HCT116 (cell line): ENCODE measurements around the gene VAV2. TPM values are rescaled to one million over a fixed set of nuclear protein-coding genes. Genes with fewer than 3 reads are reported as not detected.

Source experiments
- ATAC-seq: fragments of 200-7000 bp; cut with Tn5 transposase; 2 replicates; pipeline ENCODE4 v1.9.1; 2020; ENCODE audit warnings: mild to moderate bottlenecking, moderate library complexity
- BruUV-seq: library from RNA; stranded (reverse); fragments of 400-500 nt; replicated peaks from 2 replicates; lab custom pipeline; 2021; lab: Mats Ljungman, UMichigan
- CTCF ChIA-PET: fragments of 300-600 bp; sonication (Branson Sonifier 250); formaldehyde crosslinking; loops from one replicate; lab custom pipeline; 2021; ENCODE audit warnings: antibody characterized with exemption; lab: Charles Lee
- POLR2A ChIA-PET: fragments of 300-600, 350-600 bp; sonication (Branson Sonifier 250); formaldehyde crosslinking; loops from one replicate; lab custom pipeline; 2021; ENCODE audit warnings: antibody characterized with exemption; lab: Charles Lee
- RAD21 ChIA-PET, 2 experiments: fragments of 300-600 bp; sonication (Branson Sonifier 250); formaldehyde crosslinking; loops; one replicate each; lab custom pipeline; 2023; ENCODE audit warnings: low total read pairs in 2 of 2; ENCODE audit not compliant: uncharacterized antibody in 2 of 2, unreplicated experiment in 2 of 2, low non-redundant PET in 1 of 2; lab: Charles Lee
- DNase-seq: peaks from one replicate; pipeline ENCODE4 v3.0.0-alpha.2; 2010; ENCODE audit warnings: low read depth, low spot score
- H2AFZ ChIP-seq: fragments of 200-600 bp; shearing (Covaris generic), sonication (generic); 2 replicates; pipeline ENCODE4 v1.6.1; 2017; ENCODE audit warnings: low read depth, mixed run types, mixed read lengths, antibody characterized with exemption, low read length; ENCODE audit not compliant: poor library complexity, severe bottlenecking
- H3K27ac ChIP-seq: 2 replicates; pipeline ENCODE4 v1.5.1; 2012; ENCODE audit warnings: low read depth, low read length
- H3K27me3 ChIP-seq: fragments of 200-600 bp; sonication (generic); 2 replicates; pipeline ENCODE4 v1.6.1; 2016; ENCODE audit warnings: mixed run types, low read length, mixed read lengths; ENCODE audit not compliant: insufficient read depth
- H3K36me3 ChIP-seq, 2 experiments: fragments of 200-500 bp in 1 of 2; fragments of 200-600 bp in 1 of 2; sonication (Bioruptor generic) in 1 of 2; sonication (generic) in 1 of 2; 2 replicates each; pipeline versions ENCODE4 v1.5.1 to v1.6.1; 2014 to 2016; ENCODE audit warnings: low read length in 2 of 2, inconsistent platforms in 1 of 2, mixed read lengths in 1 of 2, mixed run types in 1 of 2; ENCODE audit not compliant: insufficient read depth in 2 of 2, control insufficient read depth in 1 of 2
- H3K4me1 ChIP-seq, 2 experiments: fragments of 200-600 bp in 1 of 2; sonication (generic) in 1 of 2; 2 replicates each; pipeline versions ENCODE4 v1.5.1 to v1.6.1; 2012 to 2017; ENCODE audit warnings: low read length in 2 of 2, inconsistent platforms in 1 of 2, mild to moderate bottlenecking in 1 of 2, mixed read lengths in 1 of 2, mixed run types in 1 of 2, moderate library complexity in 1 of 2; ENCODE audit not compliant: insufficient read depth in 2 of 2, control insufficient read depth in 1 of 2
- H3K4me2 ChIP-seq: fragments of 200-600 bp; sonication (generic); 2 replicates; pipeline ENCODE4 v1.6.1; 2017; ENCODE audit warnings: mixed run types, low read length, mixed read lengths
- H3K4me3 ChIP-seq, 2 experiments: fragments of 200-600 bp in 1 of 2; sonication (generic) in 1 of 2; replicated peaks in 1 of 2; 2 replicates each; pipeline ENCODE4 v1.5.1; 2011 to 2016; ENCODE audit warnings: low read length in 2 of 2, control low read depth in 1 of 2, low read depth in 1 of 2, mild to moderate bottlenecking in 1 of 2, mixed read lengths in 1 of 2, mixed run types in 1 of 2
- H3K79me2 ChIP-seq: fragments of 200-600 bp; sonication (generic); 2 replicates; pipeline ENCODE4 v1.6.1; 2017; ENCODE audit warnings: mild to moderate bottlenecking, mixed run types, low read length, moderate library complexity, mixed read lengths; ENCODE audit not compliant: insufficient read depth
- H3K9ac ChIP-seq: fragments of 200-600 bp; sonication (generic); 2 replicates; pipeline ENCODE4 v1.6.1; 2016; ENCODE audit warnings: low read length, mixed read lengths
- H3K9me2 ChIP-seq: fragments of 200-600 bp; sonication (generic), shearing (Covaris generic); 2 replicates; pipeline ENCODE4 v1.6.1; 2017; ENCODE audit warnings: mixed run types, mild to moderate bottlenecking, moderate library complexity; ENCODE audit not compliant: insufficient read depth
- H3K9me3 ChIP-seq, 2 experiments: fragments of 200-500 bp in 1 of 2; fragments of 200-600 bp in 1 of 2; sonication (Bioruptor generic) in 1 of 2; sonication (generic) in 1 of 2; 2 replicates each; pipeline ENCODE4 v1.6.1; 2014 to 2017; ENCODE audit warnings: low read length in 2 of 2, mixed read lengths in 2 of 2, inconsistent platforms in 1 of 2, low read depth in 1 of 2, mild to moderate bottlenecking in 1 of 2, mixed run types in 1 of 2, moderate library complexity in 1 of 2; ENCODE audit not compliant: control insufficient read depth in 1 of 2, insufficient read depth in 1 of 2
- H4K20me1 ChIP-seq: fragments of 200-600 bp; sonication (generic), shearing (Covaris generic); 2 replicates; pipeline ENCODE4 v1.6.1; 2017; ENCODE audit warnings: mixed run types, mild to moderate bottlenecking, moderate library complexity; ENCODE audit not compliant: insufficient read depth
- CBX3 ChIP-seq: IDR thresholded peaks from 2 replicates; pipeline ENCODE4 v1.6.1; 2012; ENCODE audit warnings: low read depth
- CEBPB ChIP-seq: IDR thresholded peaks from 2 replicates; pipeline ENCODE4 v1.6.1; 2012; ENCODE audit warnings: low read depth
- EGR1 ChIP-seq: IDR thresholded peaks from 2 replicates; pipeline ENCODE4 v1.6.1; 2012; ENCODE audit warnings: low read depth
- EZH2 ChIP-seq: fragments of 200-600 bp; sonication (generic); IDR thresholded peaks from 2 replicates; pipeline ENCODE4 v1.6.1; 2017; ENCODE audit warnings: antibody characterized with exemption, mixed run types
- EZH2phosphoT487 ChIP-seq: fragments of 200-600 bp; IDR thresholded peaks from 2 replicates; pipeline ENCODE4 v1.6.1; 2018; ENCODE audit warnings: antibody characterized with exemption, borderline replicate concordance
- JUND ChIP-seq: IDR thresholded peaks from 2 replicates; pipeline ENCODE4 v1.6.1; 2012
- POLR2A ChIP-seq: IDR thresholded peaks from 2 replicates; pipeline ENCODE4 v1.7.0; 2011; ENCODE audit warnings: borderline replicate concordance; ENCODE audit not compliant: insufficient read depth, insufficient read length; ENCODE audit errors: extremely low read depth
- POLR2AphosphoS5 ChIP-seq: IDR thresholded peaks from 2 replicates; pipeline ENCODE4 v1.6.1; 2011; ENCODE audit warnings: mild to moderate bottlenecking, low read depth, low read length, moderate library complexity
- SRF ChIP-seq: IDR thresholded peaks from 2 replicates; pipeline ENCODE4 v1.6.1; 2012; ENCODE audit warnings: low read depth
- TCF7L2 ChIP-seq: IDR thresholded peaks from 2 replicates; pipeline ENCODE4 v1.7.0; 2011; ENCODE audit warnings: borderline replicate concordance, inconsistent platforms; ENCODE audit not compliant: insufficient read depth, insufficient read length; ENCODE audit errors: extremely low read depth
- YY1 ChIP-seq: IDR thresholded peaks from 2 replicates; pipeline ENCODE4 v1.6.1; 2011; ENCODE audit warnings: low read length, low read depth, moderate library complexity, mild to moderate bottlenecking; ENCODE audit not compliant: insufficient replicate concordance; ENCODE audit errors: extremely low read depth
- ZNF274 ChIP-seq: fragments of 200-500 bp; sonication (Bioruptor generic); IDR thresholded peaks from 2 replicates; pipeline ENCODE4 v1.6.1; 2014; ENCODE audit warnings: mild to moderate bottlenecking, low read depth, low read length, inconsistent platforms
- intact Hi-C: fragments of 100-400 bp; cut with micrococcal nuclease; formaldehyde crosslinking; loops from 2 replicates; pipeline ENCODE4 v1.10.0; 2022
- total RNA-seq: library from RNA; stranded (reverse); gene quantifications from one replicate; pipeline ENCODE4 v1.2.1, GENCODE V29; 2021; ENCODE audit not compliant: unreplicated experiment
- TF ChIP-seq, protein P1 (sequence below): IDR thresholded peaks from 2 replicates; pipeline ENCODE4 v1.6.1; 2011; ENCODE audit warnings: mild to moderate bottlenecking, low read length, moderate library complexity; ENCODE audit not compliant: insufficient replicate concordance; ENCODE audit errors: extremely low read depth
- TF ChIP-seq, protein P2 (sequence below), 3 experiments: fragments of 200-600 bp in 1 of 3; sonication (generic) in 1 of 3; IDR thresholded peaks in 2 of 3; conservative IDR thresholded peaks in 1 of 3; 2 replicates each; pipeline ENCODE4 v1.5.1; 2012 to 2017; ENCODE audit warnings: low read depth in 2 of 3, low read length in 2 of 3, antibody characterized with exemption in 1 of 3, borderline replicate concordance in 1 of 3, control low read depth in 1 of 3, mild to moderate bottlenecking in 1 of 3, mixed read lengths in 1 of 3, mixed run types in 1 of 3, moderate library complexity in 1 of 3; ENCODE audit not compliant: insufficient read depth in 1 of 3

VAV2 gene
- total RNA-seq, 1 experiment from 2014 or later: 33.2 TPM

GRCh38 chr9:133752739-133753446 is 239.2 kb downstream of the VAV2 start:
- no peak overlapping the region for H3K4me2 ChIP-seq
- CTCF ChIA-PET: interaction anchor here (1.3 kb wide), 1 partner anchor 10 kb away, joined by 6 read pairs; no protein-coding TSS in a partner anchor
- RAD21 ChIA-PET: no interaction called here
- H3K36me3 ChIP-seq: no peaks in the 10 kb centered on the region
- POLR2A ChIA-PET: no interaction called here
- no peaks in the 10 kb centered on the region for H3K4me1 ChIP-seq
- H3K9me3 ChIP-seq: no peaks in the 10 kb centered on the region
- no peaks in the 10 kb centered on the region for H4K20me1 ChIP-seq
- H3K27me3 ChIP-seq: peaks cover 10% of the 10 kb centered on the region
- TF ChIP-seq YY1 (no peak), JUND (no peak), EZH2 (no peak), EGR1 (no peak), POLR2AphosphoS5 (no peak), CEBPB (no peak), ZNF274 (no peak), POLR2A (no peak), EZH2phosphoT487 (no peak), CBX3 (no peak), TCF7L2 (no peak), SRF (no peak)
- TF ChIP-seq, protein P1, sequence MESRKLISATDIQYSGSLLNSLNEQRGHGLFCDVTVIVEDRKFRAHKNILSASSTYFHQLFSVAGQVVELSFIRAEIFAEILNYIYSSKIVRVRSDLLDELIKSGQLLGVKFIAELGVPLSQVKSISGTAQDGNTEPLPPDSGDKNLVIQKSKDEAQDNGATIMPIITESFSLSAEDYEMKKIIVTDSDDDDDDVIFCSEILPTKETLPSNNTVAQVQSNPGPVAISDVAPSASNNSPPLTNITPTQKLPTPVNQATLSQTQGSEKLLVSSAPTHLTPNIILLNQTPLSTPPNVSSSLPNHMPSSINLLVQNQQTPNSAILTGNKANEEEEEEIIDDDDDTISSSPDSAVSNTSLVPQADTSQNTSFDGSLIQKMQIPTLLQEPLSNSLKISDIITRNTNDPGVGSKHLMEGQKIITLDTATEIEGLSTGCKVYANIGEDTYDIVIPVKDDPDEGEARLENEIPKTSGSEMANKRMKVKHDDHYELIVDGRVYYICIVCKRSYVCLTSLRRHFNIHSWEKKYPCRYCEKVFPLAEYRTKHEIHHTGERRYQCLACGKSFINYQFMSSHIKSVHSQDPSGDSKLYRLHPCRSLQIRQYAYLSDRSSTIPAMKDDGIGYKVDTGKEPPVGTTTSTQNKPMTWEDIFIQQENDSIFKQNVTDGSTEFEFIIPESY: no peak
- TF ChIP-seq, protein P2, sequence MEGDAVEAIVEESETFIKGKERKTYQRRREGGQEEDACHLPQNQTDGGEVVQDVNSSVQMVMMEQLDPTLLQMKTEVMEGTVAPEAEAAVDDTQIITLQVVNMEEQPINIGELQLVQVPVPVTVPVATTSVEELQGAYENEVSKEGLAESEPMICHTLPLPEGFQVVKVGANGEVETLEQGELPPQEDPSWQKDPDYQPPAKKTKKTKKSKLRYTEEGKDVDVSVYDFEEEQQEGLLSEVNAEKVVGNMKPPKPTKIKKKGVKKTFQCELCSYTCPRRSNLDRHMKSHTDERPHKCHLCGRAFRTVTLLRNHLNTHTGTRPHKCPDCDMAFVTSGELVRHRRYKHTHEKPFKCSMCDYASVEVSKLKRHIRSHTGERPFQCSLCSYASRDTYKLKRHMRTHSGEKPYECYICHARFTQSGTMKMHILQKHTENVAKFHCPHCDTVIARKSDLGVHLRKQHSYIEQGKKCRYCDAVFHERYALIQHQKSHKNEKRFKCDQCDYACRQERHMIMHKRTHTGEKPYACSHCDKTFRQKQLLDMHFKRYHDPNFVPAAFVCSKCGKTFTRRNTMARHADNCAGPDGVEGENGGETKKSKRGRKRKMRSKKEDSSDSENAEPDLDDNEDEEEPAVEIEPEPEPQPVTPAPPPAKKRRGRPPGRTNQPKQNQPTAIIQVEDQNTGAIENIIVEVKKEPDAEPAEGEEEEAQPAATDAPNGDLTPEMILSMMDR (IDR thresholded peaks at IDR 0.05 in 2 of 3, conservative IDR thresholded peaks at IDR 0.05 in 1 of 3; ENCODE audit: borderline replicate concordance in 1 of 3, insufficient read depth in 1 of 3, low read depth in 2 of 3, low read length in 2 of 3): no peak
- no peaks in the 10 kb centered on the region for H3K9me2 ChIP-seq
- H3K79me2 ChIP-seq: no peaks in the 10 kb centered on the region
- DNase-seq (no peak), ATAC-seq (no peak)
- BruUV-seq: no TSS peak
- H3K4me3 ChIP-seq: no peak overlapping the region
- H3K27ac ChIP-seq: no peak overlapping the region
- H2AFZ ChIP-seq: no peak overlapping the region
- no peak overlapping the region for H3K9ac ChIP-seq
- intact Hi-C loops: no loop called here
